Gastroesophageal sphincter (tissue), 3 donors: ENCODE measurements around the gene PAM.

Experiments
- POLR2A ChIP-seq, 2 donors: fragments of 450-650 bp; IDR thresholded peaks; one replicate each; pipeline ENCODE4 v1.6.1; 2017; ENCODE audit warnings: antibody characterized with exemption in 2 of 2, mild to moderate bottlenecking in 2 of 2, moderate library complexity in 1 of 2
- POLR2AphosphoS5 ChIP-seq: sonication (generic); formaldehyde crosslinking; IDR thresholded peaks from one replicate; pipeline ENCODE4 v1.6.1; 2017; ENCODE audit warnings: antibody characterized with exemption
- TF ChIP-seq, protein P1 (sequence below), 4 experiments: fragments of 200-600 bp in 2 of 4; fragments of 450-650 bp in 2 of 4; sonication (generic) in 1 of 4; IDR thresholded peaks; one replicate each; pipeline ENCODE4 v1.5.1; 2017 to 2019; ENCODE audit warnings: antibody characterized with exemption in 4 of 4, mild to moderate bottlenecking in 2 of 4, moderate library complexity in 2 of 4

DNA sequence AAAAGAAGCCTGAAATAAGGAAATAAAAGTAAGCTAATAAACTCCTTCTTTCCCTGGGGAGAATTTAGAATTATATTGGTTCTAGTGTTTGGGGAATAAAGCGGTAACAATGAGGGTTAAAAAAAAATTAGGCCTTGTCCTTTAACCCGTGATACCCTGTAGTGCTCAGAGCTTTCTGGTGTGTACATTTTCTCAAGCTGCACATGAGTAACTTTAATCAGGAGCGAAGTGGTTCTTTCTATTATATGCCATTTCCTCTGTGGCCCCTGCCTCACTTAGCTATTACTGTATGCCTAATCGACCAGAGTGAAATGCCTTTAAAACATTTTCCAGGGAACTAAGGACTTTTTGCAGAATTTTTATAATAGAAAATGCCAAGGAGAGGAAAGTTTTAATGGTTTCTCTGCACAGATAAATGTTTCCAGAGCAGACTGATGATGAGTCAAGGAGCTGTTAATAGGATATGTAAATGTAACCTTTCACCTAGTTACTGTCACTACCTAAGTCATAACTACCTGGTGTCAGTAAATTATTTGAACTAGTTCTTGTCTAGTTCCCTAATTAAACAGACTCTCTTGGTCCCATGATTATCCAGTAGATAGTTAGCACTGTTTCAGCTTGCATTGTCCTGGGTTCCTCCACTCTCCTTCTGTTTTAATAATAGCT is 7.6 kb downstream of the PAM start:
- TF ChIP-seq POLR2A (IDR thresholded peaks at IDR 0.05) (no peak), POLR2AphosphoS5 (no peak)
- TF ChIP-seq, protein P1, sequence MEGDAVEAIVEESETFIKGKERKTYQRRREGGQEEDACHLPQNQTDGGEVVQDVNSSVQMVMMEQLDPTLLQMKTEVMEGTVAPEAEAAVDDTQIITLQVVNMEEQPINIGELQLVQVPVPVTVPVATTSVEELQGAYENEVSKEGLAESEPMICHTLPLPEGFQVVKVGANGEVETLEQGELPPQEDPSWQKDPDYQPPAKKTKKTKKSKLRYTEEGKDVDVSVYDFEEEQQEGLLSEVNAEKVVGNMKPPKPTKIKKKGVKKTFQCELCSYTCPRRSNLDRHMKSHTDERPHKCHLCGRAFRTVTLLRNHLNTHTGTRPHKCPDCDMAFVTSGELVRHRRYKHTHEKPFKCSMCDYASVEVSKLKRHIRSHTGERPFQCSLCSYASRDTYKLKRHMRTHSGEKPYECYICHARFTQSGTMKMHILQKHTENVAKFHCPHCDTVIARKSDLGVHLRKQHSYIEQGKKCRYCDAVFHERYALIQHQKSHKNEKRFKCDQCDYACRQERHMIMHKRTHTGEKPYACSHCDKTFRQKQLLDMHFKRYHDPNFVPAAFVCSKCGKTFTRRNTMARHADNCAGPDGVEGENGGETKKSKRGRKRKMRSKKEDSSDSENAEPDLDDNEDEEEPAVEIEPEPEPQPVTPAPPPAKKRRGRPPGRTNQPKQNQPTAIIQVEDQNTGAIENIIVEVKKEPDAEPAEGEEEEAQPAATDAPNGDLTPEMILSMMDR (IDR thresholded peaks at IDR 0.05): no peak
